Panc1 (cell line): ENCODE measurements around the gene MYO1E. TPM values are rescaled to one million over a fixed set of nuclear protein-coding genes. Genes with fewer than 3 reads are reported as not detected.

Experiments
- ATAC-seq: fragments of 200-7000 bp; cut with Tn5 transposase; 2 replicates; pipeline ENCODE4 v1.9.1; 2020; ENCODE audit warnings: mild to moderate bottlenecking, moderate library complexity
- BruUV-seq: library from RNA; stranded (reverse); fragments of 400-500 nt; replicated peaks from 2 replicates; lab custom pipeline; 2021; lab: Mats Ljungman, UMichigan
- CTCF ChIA-PET: fragments of 300-600 bp; sonication (Branson Sonifier 250); formaldehyde crosslinking; loops from one replicate; lab custom pipeline; 2022; ENCODE audit warnings: antibody characterized with exemption; lab: Charles Lee
- POLR2A ChIA-PET: fragments of 300-600 bp; sonication (Branson Sonifier 250); formaldehyde crosslinking; loops from one replicate; lab custom pipeline; 2022; ENCODE audit warnings: antibody characterized with exemption; lab: Charles Lee
- DNase-seq: peaks from one replicate; pipeline ENCODE4 v3.0.0-alpha.2; 2010; ENCODE audit warnings: low read depth, low spot score
- H3K27ac ChIP-seq: 2 replicates; pipeline ENCODE4 v1.5.1; 2011; ENCODE audit warnings: mild to moderate bottlenecking, low read length, inconsistent platforms
- H3K27me3 ChIP-seq: fragments of 200-500 bp; sonication (Bioruptor generic); 2 replicates; pipeline ENCODE4 v1.6.0; 2014; ENCODE audit warnings: low read length, inconsistent platforms; ENCODE audit not compliant: control insufficient read depth, insufficient read depth
- H3K36me3 ChIP-seq: fragments of 200-500 bp; sonication (Bioruptor generic); 2 replicates; pipeline ENCODE4 v1.5.1; 2014; ENCODE audit warnings: inconsistent platforms, mild to moderate bottlenecking, low read length, moderate library complexity; ENCODE audit not compliant: control insufficient read depth, insufficient read depth
- H3K4me1 ChIP-seq: 2 replicates; pipeline ENCODE4 v1.5.1; 2011; ENCODE audit warnings: inconsistent platforms, mild to moderate bottlenecking, low read length, moderate library complexity; ENCODE audit not compliant: control insufficient read depth, insufficient read depth
- H3K4me3 ChIP-seq, 2 experiments: 2 replicates each; pipeline ENCODE4 v1.5.1; 2011 to 2012; ENCODE audit warnings: low read depth in 2 of 2, low read length in 2 of 2, mild to moderate bottlenecking in 2 of 2, inconsistent platforms in 1 of 2, moderate library complexity in 1 of 2
- H3K9me3 ChIP-seq: fragments of 200-500 bp; sonication (Bioruptor generic); 2 replicates; pipeline ENCODE4 v1.5.1; 2014; ENCODE audit warnings: low read depth, mild to moderate bottlenecking, inconsistent platforms, low read length, moderate library complexity; ENCODE audit not compliant: control insufficient read depth, insufficient read depth
- CTCF ChIP-seq: fragments of 450-650 bp; IDR thresholded peaks from 2 replicates; pipeline ENCODE4 v1.5.1; 2017; ENCODE audit warnings: mild to moderate bottlenecking
- POLR2AphosphoS5 ChIP-seq: IDR thresholded peaks from 2 replicates; pipeline ENCODE4 v1.6.1; 2012; ENCODE audit warnings: mild to moderate bottlenecking, low read depth, low read length, moderate library complexity
- REST ChIP-seq, 2 experiments: IDR thresholded peaks; 2 replicates each; pipeline ENCODE4 v1.6.1; 2011 to 2012; ENCODE audit warnings: low read depth in 2 of 2, control low read depth in 1 of 2, low read length in 1 of 2, mild to moderate bottlenecking in 1 of 2, moderate library complexity in 1 of 2; ENCODE audit not compliant: insufficient read depth in 1 of 2
- SIN3A ChIP-seq: IDR thresholded peaks from 2 replicates; pipeline ENCODE4 v1.6.1; 2012; ENCODE audit warnings: low read depth, mild to moderate bottlenecking, low read length, moderate library complexity, borderline replicate concordance; ENCODE audit not compliant: insufficient read depth
- TCF7L2 ChIP-seq: IDR thresholded peaks from 2 replicates; pipeline ENCODE4 v1.6.1; 2011; ENCODE audit warnings: mild to moderate bottlenecking, low read depth, low read length, inconsistent platforms
- in situ Hi-C: cut with HindIII; loops from 2 replicates; pipeline ENCODE4 v1.10.0; 2016; ENCODE audit warnings: low sequenced_read_pairs, low pct_unique_long_range_greater_than_20kb
- intact Hi-C: fragments of 100-400 bp; cut with micrococcal nuclease; formaldehyde crosslinking; loops from one replicate; pipeline ENCODE4 v1.10.0; 2022; ENCODE audit not compliant: unreplicated experiment
- total RNA-seq: library from RNA; stranded (reverse); gene quantifications from one replicate; pipeline ENCODE4 v1.2.1, GENCODE V29; 2021; ENCODE audit not compliant: unreplicated experiment

MYO1E gene
- total RNA-seq, 1 experiment from 2014 or later, result 161 TPM

- Histone ChIP-seq H3K4me3 (no peak overlapping the region), H3K4me1 (no peaks in the 10 kb centered on the region), H3K27me3 (peaks cover 7% of the 10 kb centered on the region; the same call in 1 of the 2 replicates), H3K27ac (no peak overlapping the region), H3K9me3 (no peaks in the 10 kb centered on the region), H3K36me3 (no peaks in the 10 kb centered on the region)
- ChIA-PET POLR2A (no interaction called here), CTCF (interaction anchor here (0.5 kb wide), 1 partner anchor 96 kb away, joined by 8 read pairs; no protein-coding TSS in a partner anchor)
- intact Hi-C loops (no loop called here), in situ Hi-C loops (no loop called here)
- DNase-seq, result no peak
- TF ChIP-seq SIN3A (no peak), POLR2AphosphoS5 (no peak), TCF7L2 (no peak)
- ATAC-seq, result no peak
- no TSS peak for BruUV-seq
Measured at GRCh38 chr15:59420108-59420507, 47.4 kb upstream of the MYO1E start.

DNA sequence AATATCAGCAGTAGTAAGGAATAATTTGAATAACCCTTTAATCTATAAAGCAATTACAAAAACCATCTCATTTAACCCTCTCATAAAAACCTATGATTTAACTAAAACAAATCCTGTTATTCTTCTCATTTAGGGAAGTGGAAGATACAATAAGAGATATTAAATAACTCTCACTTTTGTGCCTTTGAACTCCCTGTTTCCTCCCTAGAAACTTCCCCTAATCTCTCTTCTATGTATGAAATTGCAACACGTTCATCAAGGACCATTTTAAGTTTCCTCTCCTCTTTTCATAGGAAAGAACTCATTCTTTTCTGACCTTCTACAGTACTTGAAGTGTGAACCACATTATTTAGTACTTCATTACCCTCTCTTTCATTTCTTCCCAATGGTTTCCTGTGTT lies 46.5 kb upstream of the MYO1E start:
- ATAC-seq, result no peak
- POLR2A ChIA-PET, result no interaction called here
- H3K27ac ChIP-seq, result no peak overlapping the region

More for the DNA sequence above, 46.5 kb upstream of the MYO1E start:
- no TSS peak for BruUV-seq
- intact Hi-C loops, result no loop called here
- Histone ChIP-seq H3K9me3 (no peaks in the 10 kb centered on the region), H3K4me1 (no peaks in the 10 kb centered on the region), H3K4me3 (no peak overlapping the region), H3K27me3 (peaks cover 5% of the 10 kb centered on the region; the same call in 1 of the 2 replicates), H3K36me3 (no peaks in the 10 kb centered on the region)
- in situ Hi-C loops, result no loop called here
- CTCF ChIA-PET, result no interaction called here
- no peak for DNase-seq
- no peak for TF ChIP-seq CTCF
- TF ChIP-seq POLR2AphosphoS5, result no peak
- no peak for TF ChIP-seq REST (IDR thresholded peaks at IDR 0.05; ENCODE audit: insufficient read depth in 1 of 2, low read depth in 2 of 2, low read length in 1 of 2)
- no peak for TF ChIP-seq TCF7L2
